ENCODE measurements around the gene RHBDF1. TPM values are rescaled to one million over a fixed set of nuclear protein-coding genes. Genes with fewer than 3 reads are reported as not detected.
"Not testable (repeated sequence)": the region's sequence is repeated elsewhere in the genome, so short reads cannot be mapped to it uniquely, and the experiment has no call there.

Gene RHBDF1
- total and polyA plus RNA-seq, 10 of the 15 experiments (the other 5 are each of a cell fraction or from before 2014, with no cell fraction given): 0.04 to 0.85 (median 0.36) TPM; not detected in 3

GRCh38 chr16:25926-26348 is 46.5 kb downstream of the RHBDF1 start:
- H3K36me3 ChIP-seq (ENCODE audit: control insufficient read depth in 2 of 2, insufficient read depth in 2 of 2, low read length in 1 of 2); H3K4me1 ChIP-seq (ENCODE audit: control insufficient read depth, insufficient read depth, low read length); RAD21 ChIA-PET (ENCODE audit: unreplicated experiment); H3K27ac ChIP-seq (ENCODE audit: control insufficient read depth, insufficient read depth); H3K4me3 ChIP-seq; H2AFZ ChIP-seq (ENCODE audit: control insufficient read depth, low read depth, low read length); H4K20me1 ChIP-seq (ENCODE audit: control insufficient read depth, insufficient read depth); in situ Hi-C loops (cut with MboI); POLR2A ChIA-PET; H3K79me2 ChIP-seq (ENCODE audit: control insufficient read depth, insufficient read depth, low read length); SMC1A ChIA-PET (ENCODE audit: uncharacterized antibody, unreplicated experiment); DNase-seq (ENCODE audit: low read depth, low spot score); H3K9me3 ChIP-seq (replicated peaks; ENCODE audit: control insufficient read depth, insufficient read depth, low read length); intact Hi-C loops (cut with micrococcal nuclease; ENCODE audit: unreplicated experiment); H3K9ac ChIP-seq (ENCODE audit: control insufficient read depth, insufficient read depth, low read length); BruUV-seq (replicated peaks); H3K27me3 ChIP-seq (replicated peaks in 1 of 2; ENCODE audit: control insufficient read depth in 2 of 2, insufficient read depth in 2 of 2, low read length in 1 of 2); H3K4me2 ChIP-seq (ENCODE audit: control insufficient read depth, insufficient read depth); CTCF ChIA-PET: not testable (repeated sequence)
- FAIRE-seq (peak; percentile 13), ATAC-seq (peak; percentile 80)
- 0% methylated on average over 2 of the region's 5 CpGs for WGBS (ENCODE audit: insufficient coverage, insufficient replicate concordance, low lambda C conversion rate, missing lambda C conversion rate)

- POLR2A ChIA-PET: interaction anchor here (0.5 to 0.6 kb wide), 2 partner anchors 20 to 338 kb away, joined by 5 to 7 read pairs; no protein-coding TSS in a partner anchor
- H3K9me3 ChIP-seq (replicated peaks; ENCODE audit: control insufficient read depth, insufficient read depth, low read length); H3K4me1 ChIP-seq (ENCODE audit: control insufficient read depth, insufficient read depth, low read length); H3K79me2 ChIP-seq (ENCODE audit: control insufficient read depth, insufficient read depth, low read length); H3K27ac ChIP-seq (ENCODE audit: control insufficient read depth, insufficient read depth); H3K36me3 ChIP-seq (ENCODE audit: control insufficient read depth in 2 of 2, insufficient read depth in 2 of 2, low read length in 1 of 2); SMC1A ChIA-PET (ENCODE audit: uncharacterized antibody, unreplicated experiment); in situ Hi-C loops (cut with MboI); ATAC-seq; H4K20me1 ChIP-seq (ENCODE audit: control insufficient read depth, insufficient read depth); H3K4me2 ChIP-seq (ENCODE audit: control insufficient read depth, insufficient read depth); H2AFZ ChIP-seq (ENCODE audit: control insufficient read depth, low read depth, low read length); intact Hi-C loops (cut with micrococcal nuclease; ENCODE audit: unreplicated experiment); H3K9ac ChIP-seq (ENCODE audit: control insufficient read depth, insufficient read depth, low read length); BruUV-seq (replicated peaks); H3K27me3 ChIP-seq (replicated peaks in 1 of 2; ENCODE audit: control insufficient read depth in 2 of 2, insufficient read depth in 2 of 2, low read length in 1 of 2); CTCF ChIA-PET; FAIRE-seq; DNase-seq (ENCODE audit: low read depth, low spot score); H3K4me3 ChIP-seq: not testable (repeated sequence)
- WGBS (ENCODE audit: insufficient coverage, insufficient replicate concordance, low lambda C conversion rate, missing lambda C conversion rate): 81% methylated on average over 10 of the region's 22 CpGs
- RAD21 ChIA-PET (ENCODE audit: unreplicated experiment): interaction anchor here (0.6 to 1.1 kb wide), 3 partner anchors 15 to 67 kb away, joined by 3 to 5 read pairs (median 4); no protein-coding TSS in a partner anchor
Measured at GRCh38 chr16:24151-24550, 48.3 kb downstream of the RHBDF1 start.

- WGBS (ENCODE audit: insufficient coverage, insufficient replicate concordance, low lambda C conversion rate, missing lambda C conversion rate): 69% methylated on average over 12 of the region's 12 CpGs
- RAD21 ChIA-PET (ENCODE audit: unreplicated experiment); ATAC-seq: not testable (repeated sequence)
Measured at GRCh38 chr16:20886-21285, 51.5 kb downstream of the RHBDF1 start.

DNA sequence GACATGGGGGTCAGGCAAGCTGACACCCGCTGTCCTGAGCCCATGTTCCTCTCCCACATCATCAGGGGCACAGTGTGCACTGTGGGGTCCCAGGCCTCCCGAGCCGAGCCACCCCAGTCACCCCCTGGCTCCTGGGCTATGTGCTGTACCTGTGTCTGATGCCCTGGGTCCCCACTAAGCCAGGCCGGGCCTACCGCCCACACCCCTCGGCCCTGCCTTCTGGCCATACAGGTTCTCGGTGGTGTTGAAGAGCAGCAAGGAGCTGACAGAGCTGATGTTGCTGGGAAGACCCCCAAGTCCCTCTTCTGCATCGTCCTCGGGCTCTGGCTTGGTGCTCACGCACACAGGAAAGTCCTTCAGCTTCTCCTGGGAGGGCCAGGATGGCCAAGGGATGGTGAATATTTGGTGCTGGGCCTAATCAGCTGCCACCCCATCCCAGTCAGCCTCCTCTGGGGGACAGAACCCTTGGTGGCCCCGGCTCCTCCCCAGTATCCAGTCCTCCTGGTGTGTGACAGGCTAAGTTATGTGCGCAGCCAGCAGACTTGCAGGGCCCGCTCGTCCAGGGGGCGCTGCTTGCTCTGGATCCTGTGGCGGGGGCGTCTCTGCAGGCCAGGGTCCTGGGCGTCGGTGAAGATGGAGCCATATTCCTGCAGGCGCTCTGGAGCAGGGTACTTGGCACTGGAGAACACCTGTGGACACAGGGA is 55.2 kb downstream of the RHBDF1 start:
- in situ Hi-C loops (cut with MboI); H3K9ac ChIP-seq (ENCODE audit: control insufficient read depth, insufficient read depth, low read length); H3K27ac ChIP-seq (ENCODE audit: control insufficient read depth, insufficient read depth); H3K36me3 ChIP-seq (ENCODE audit: control insufficient read depth in 2 of 2, insufficient read depth in 2 of 2, low read length in 1 of 2); BruUV-seq (replicated peaks); intact Hi-C loops (cut with micrococcal nuclease; ENCODE audit: unreplicated experiment); H4K20me1 ChIP-seq (ENCODE audit: control insufficient read depth, insufficient read depth); POLR2A ChIA-PET; H3K9me3 ChIP-seq (replicated peaks; ENCODE audit: control insufficient read depth, insufficient read depth, low read length); CTCF ChIA-PET; DNase-seq (ENCODE audit: low read depth, low spot score); H2AFZ ChIP-seq (ENCODE audit: control insufficient read depth, low read depth, low read length); H3K4me2 ChIP-seq (ENCODE audit: control insufficient read depth, insufficient read depth); ATAC-seq; SMC1A ChIA-PET (ENCODE audit: uncharacterized antibody, unreplicated experiment); H3K4me3 ChIP-seq; FAIRE-seq; H3K4me1 ChIP-seq (ENCODE audit: control insufficient read depth, insufficient read depth, low read length); H3K79me2 ChIP-seq (ENCODE audit: control insufficient read depth, insufficient read depth, low read length); RAD21 ChIA-PET (ENCODE audit: unreplicated experiment); H3K27me3 ChIP-seq (replicated peaks in 1 of 2; ENCODE audit: control insufficient read depth in 2 of 2, insufficient read depth in 2 of 2, low read length in 1 of 2): not testable (repeated sequence)
- WGBS (ENCODE audit: insufficient coverage, insufficient replicate concordance, low lambda C conversion rate, missing lambda C conversion rate): 44% methylated on average over 19 of the region's 20 CpGs

More at GRCh38 chr16:20886-21285, 51.5 kb downstream of the RHBDF1 start:
- H3K27me3 ChIP-seq (replicated peaks in 1 of 2; ENCODE audit: control insufficient read depth in 2 of 2, insufficient read depth in 2 of 2, low read length in 1 of 2); FAIRE-seq; H3K4me1 ChIP-seq (ENCODE audit: control insufficient read depth, insufficient read depth, low read length); H3K27ac ChIP-seq (ENCODE audit: control insufficient read depth, insufficient read depth); H3K4me2 ChIP-seq (ENCODE audit: control insufficient read depth, insufficient read depth); H3K36me3 ChIP-seq (ENCODE audit: control insufficient read depth in 2 of 2, insufficient read depth in 2 of 2, low read length in 1 of 2); H3K79me2 ChIP-seq (ENCODE audit: control insufficient read depth, insufficient read depth, low read length); H3K4me3 ChIP-seq; BruUV-seq (replicated peaks); CTCF ChIA-PET; H3K9me3 ChIP-seq (replicated peaks; ENCODE audit: control insufficient read depth, insufficient read depth, low read length); H2AFZ ChIP-seq (ENCODE audit: control insufficient read depth, low read depth, low read length); H4K20me1 ChIP-seq (ENCODE audit: control insufficient read depth, insufficient read depth); DNase-seq (ENCODE audit: low read depth, low spot score); H3K9ac ChIP-seq (ENCODE audit: control insufficient read depth, insufficient read depth, low read length); POLR2A ChIA-PET; in situ Hi-C loops (cut with MboI); intact Hi-C loops (cut with micrococcal nuclease; ENCODE audit: unreplicated experiment); SMC1A ChIA-PET (ENCODE audit: uncharacterized antibody, unreplicated experiment): not testable (repeated sequence)
